Body of pancreas (tissue), 4 donors: ENCODE measurements around the gene RANBP10.

Experiments
- CTCF ChIP-seq, 7 experiments: fragments of 450-650 bp in 4 of 7; fragments of 200-600 bp in 3 of 7; sonication (generic) in 3 of 7; IDR thresholded peaks; one replicate each; pipeline ENCODE4 v1.5.1; 2016 to 2019; ENCODE audit warnings: antibody characterized with exemption in 7 of 7
- POLR2A ChIP-seq, 3 donors: fragments of 450-650 bp; IDR thresholded peaks; one replicate each; pipeline ENCODE4 v1.6.1; 2016; ENCODE audit warnings: antibody characterized with exemption in 3 of 3, mild to moderate bottlenecking in 2 of 3

- TF ChIP-seq CTCF (IDR thresholded peaks at IDR 0.05) (no peak), POLR2A (IDR thresholded peaks at IDR 0.05) (no peak)
These were observed 31.9 kb downstream of the RANBP10 start for GRCh38 chr16:67774457-67774853.
